Measurements from ENCODE around the gene RAD54L. TPM values are rescaled to one million over a fixed set of nuclear protein-coding genes. Genes with fewer than 3 reads are reported as not detected.

RAD54L gene
- total RNA-seq, 4 donors from 2014 or later, result 1.2 TPM; not detected in 3

GRCh38 chr1:46246548-46247435 lies 771 bp upstream of the RAD54L start:
- H3K36me3 ChIP-seq, result no peaks in the 10 kb centered on the region
- intact Hi-C loops (cut with DNase I), result no loop called here
- H3K9me3 ChIP-seq, result no peaks in the 10 kb centered on the region
- 4% methylated on average over 32 of the region's 35 CpGs for WGBS
- H3K27ac ChIP-seq (replicated peaks in 1 of 4), result peak overlapping the region; percentile 48 to 67 (median 56)
- H3K27me3 ChIP-seq, result no peaks in the 10 kb centered on the region
- TF ChIP-seq POLR2AphosphoS5 (IDR thresholded peaks at IDR 0.05) (no peak), EP300 (IDR thresholded peaks at IDR 0.05) (no peak), POLR2A (IDR thresholded peaks at IDR 0.05; ENCODE audit: low read depth) (no peak), CTCF (IDR thresholded peaks at IDR 0.05) (no peak)
- peaks cover 11 to 20% (median 17%) of the 10 kb centered on the region in 4 donors for H3K4me1 ChIP-seq
- peak overlapping the region; percentile 55 to 82 (median 68) for H3K4me3 ChIP-seq
- peak; percentile 93 for DNase-seq (ENCODE audit: extremely low spot score)

- Histone ChIP-seq H3K9me3 (no peaks in the 10 kb centered on the region), H3K4me1 (peaks cover 11 to 20% (median 17%) of the 10 kb centered on the region in 4 donors), H3K27ac (replicated peaks in 1 of 4) (no peak overlapping the region), H3K27me3 (no peaks in the 10 kb centered on the region), H3K4me3 (peak overlapping the region; percentile 55 to 82 (median 68)), H3K36me3 (no peaks in the 10 kb centered on the region)
- WGBS, result 0% methylated on average over 7 of the region's 7 CpGs
- DNase-seq (ENCODE audit: extremely low spot score), result no peak
- intact Hi-C loops (cut with DNase I), result no loop called here
- TF ChIP-seq CTCF (IDR thresholded peaks at IDR 0.05), result no peak
- TF ChIP-seq EP300 (IDR thresholded peaks at IDR 0.05), result no peak
- no peak for TF ChIP-seq POLR2A (IDR thresholded peaks at IDR 0.05; ENCODE audit: low read depth)
- TF ChIP-seq POLR2AphosphoS5 (IDR thresholded peaks at IDR 0.05), result no peak
Observed at GRCh38 chr1:46248122-46248920, 758 bp downstream of the RAD54L start.

GRCh38 chr1:46254668-46255067 lies 7.1 kb downstream of the RAD54L start:
- Histone ChIP-seq H3K4me3 (no peak overlapping the region), H3K36me3 (no peaks in the 10 kb centered on the region), H3K27ac (replicated peaks in 1 of 4) (no peak overlapping the region), H3K27me3 (no peaks in the 10 kb centered on the region), H3K4me1 (no peaks in the 10 kb centered on the region), H3K9me3 (no peaks in the 10 kb centered on the region)
- no peak for TF ChIP-seq POLR2A (IDR thresholded peaks at IDR 0.05; ENCODE audit: low read depth)
- TF ChIP-seq CTCF (IDR thresholded peaks at IDR 0.05), result no peak
- TF ChIP-seq EP300 (IDR thresholded peaks at IDR 0.05), result no peak
- no peak for TF ChIP-seq POLR2AphosphoS5 (IDR thresholded peaks at IDR 0.05)
- 95% methylated on average over 5 of the region's 5 CpGs for WGBS
- DNase-seq (ENCODE audit: extremely low spot score), result no peak
- intact Hi-C loops (cut with DNase I), result no loop called here

GRCh38 chr1:46256523-46256922 lies 9.0 kb downstream of the RAD54L start:
- 93% methylated on average over 2 of the region's 2 CpGs for WGBS
- Histone ChIP-seq H3K27me3 (no peaks in the 10 kb centered on the region), H3K36me3 (no peaks in the 10 kb centered on the region), H3K9me3 (no peaks in the 10 kb centered on the region), H3K27ac (replicated peaks in 1 of 4) (no peak overlapping the region), H3K4me3 (no peak overlapping the region), H3K4me1 (no peaks in the 10 kb centered on the region)
- intact Hi-C loops (cut with DNase I), result no loop called here
- TF ChIP-seq POLR2A (IDR thresholded peaks at IDR 0.05; ENCODE audit: low read depth) (no peak), CTCF (IDR thresholded peaks at IDR 0.05) (no peak), POLR2AphosphoS5 (IDR thresholded peaks at IDR 0.05) (no peak), EP300 (IDR thresholded peaks at IDR 0.05) (no peak)
- DNase-seq (ENCODE audit: extremely low spot score), result no peak

Data from esophagus muscularis mucosa (tissue), 4 donors.